ENCODE data around the gene AQP12B.
"Not testable (repeated sequence)": the region's sequence is repeated elsewhere in the genome, so short reads cannot be mapped to it uniquely, and the experiment has no call there.

The AQP12B gene

GRCh38 chr2:240701091-240701735, 18.5 kb upstream of the AQP12B start:
- DNase-seq = no peak

- DNase-seq = not testable (repeated sequence)
Measured at GRCh38 chr2:240700616-240701015, 17.9 kb upstream of the AQP12B start.

GRCh38 chr2:240699835-240700234, 17.1 kb upstream of the AQP12B start:
- not testable (repeated sequence) for DNase-seq

- DNase-seq = not testable (repeated sequence)
Measured at GRCh38 chr2:240698852-240699561, 16.3 kb upstream of the AQP12B start.

GRCh38 chr2:240696469-240696868, 13.8 kb upstream of the AQP12B start:
- DNase-seq = not testable (repeated sequence)

- not testable (repeated sequence) for DNase-seq
Measured at GRCh38 chr2:240695593-240695992, 12.9 kb upstream of the AQP12B start.

GRCh38 chr2:240694304-240694703, 11.6 kb upstream of the AQP12B start:
- not testable (repeated sequence) for DNase-seq

- DNase-seq = not testable (repeated sequence)
Measured at GRCh38 chr2:240692583-240693561, 10.2 kb upstream of the AQP12B start.

GRCh38 chr2:240691631-240692420, 9.1 kb upstream of the AQP12B start, which contains the start of gene AQP12A:
TSS of gene AQP12A (plus strand) at chr2:240691866. CDS start at chr2:240691914, 48 bp downstream.
- not testable (repeated sequence) for DNase-seq

GRCh38 chr2:240691075-240691427, 8.4 kb upstream of the AQP12B start:
- DNase-seq = not testable (repeated sequence)

- not testable (repeated sequence) for DNase-seq
Measured at GRCh38 chr2:240690421-240691074, 7.9 kb upstream of the AQP12B start.

GRCh38 chr2:240689975-240690374, 7.3 kb upstream of the AQP12B start:
- no peak for DNase-seq

- DNase-seq = no peak
Measured at GRCh38 chr2:240688553-240688919, 5.9 kb upstream of the AQP12B start.

- no peak for DNase-seq
Measured at GRCh38 chr2:240687741-240688552, 5.3 kb upstream of the AQP12B start.

GRCh38 chr2:240687045-240687740, 4.5 kb upstream of the AQP12B start:
- DNase-seq = no peak

GRCh38 chr2:240686460-240686859, 3.8 kb upstream of the AQP12B start:
- no peak for DNase-seq

- DNase-seq = no peak
Measured at GRCh38 chr2:240685771-240686371, 3.2 kb upstream of the AQP12B start.

- DNase-seq = not testable (repeated sequence)
Measured at GRCh38 chr2:240683980-240684728, 1.5 kb upstream of the AQP12B start.

Measured in stimulated activated naive CD4-positive, alpha-beta T cell treated with Interleukin-2 at 50 U/mL for 16 hours (primary cell).